Measurements from ENCODE around the gene CCDC178. TPM values are rescaled to one million over a fixed set of nuclear protein-coding genes. Genes with fewer than 3 reads are reported as not detected.

The CCDC178 gene
- total RNA-seq, 2 donors from 2014 or later: 0.33 to 9.9 TPM

GRCh38 chr18:32937066-32937465 is 503.5 kb downstream of the CCDC178 start:
- no peak for TF ChIP-seq CTCF (IDR thresholded peaks at IDR 0.05)
- no peak for TF ChIP-seq POLR2A (IDR thresholded peaks at IDR 0.05)
- intact Hi-C loops (cut with DNase I): no loop called here

GRCh38 chr18:32934201-32934600 is 506.3 kb downstream of the CCDC178 start:
- WGBS, 2 donors: 60 to 70% methylated on average over 4 of the region's 4 CpGs
- H3K27ac ChIP-seq: no peak overlapping the region
- intact Hi-C loops (cut with DNase I): no loop called here

More at GRCh38 chr18:32937066-32937465, 503.5 kb downstream of the CCDC178 start:
- no peak overlapping the region for H3K27ac ChIP-seq
- H3K4me3 ChIP-seq: no peak overlapping the region
- H3K9me3 ChIP-seq: no peaks in the 10 kb centered on the region
- no peak for ATAC-seq
- DNase-seq: no peak
- no peaks in the 10 kb centered on the region for H3K4me1 ChIP-seq
- H3K27me3 ChIP-seq: no peaks in the 10 kb centered on the region
- WGBS, 2 donors: 75 to 100% methylated on average over 1 of the region's 1 CpG
- H3K36me3 ChIP-seq (replicated peaks in 1 of 2; ENCODE audit: insufficient read depth in 1 of 2, low read depth in 2 of 2): no peaks in the 10 kb centered on the region

GRCh38 chr18:32930695-32931301 is 509.7 kb downstream of the CCDC178 start:
- H3K9me3 ChIP-seq: no peaks in the 10 kb centered on the region
- no peak overlapping the region for H3K27ac ChIP-seq
- no peaks in the 10 kb centered on the region for H3K4me1 ChIP-seq
- no peak overlapping the region for H3K4me3 ChIP-seq
- WGBS, 2 donors: 13 to 14% methylated on average over 6 of the region's 6 CpGs
- intact Hi-C loops (cut with DNase I): no loop called here
- TF ChIP-seq POLR2A (IDR thresholded peaks at IDR 0.05) (no peak), CTCF (IDR thresholded peaks at IDR 0.05) (peak in 6 of 7 experiments; percentile 17 to 38 (median 28))
- DNase-seq (no peak), ATAC-seq (peak; percentile 56)
- H3K27me3 ChIP-seq: no peaks in the 10 kb centered on the region
- H3K36me3 ChIP-seq (replicated peaks in 1 of 2; ENCODE audit: insufficient read depth in 1 of 2, low read depth in 2 of 2): no peaks in the 10 kb centered on the region

More at GRCh38 chr18:32934201-32934600, 506.3 kb downstream of the CCDC178 start:
- TF ChIP-seq POLR2A (IDR thresholded peaks at IDR 0.05): no peak
- no peak for TF ChIP-seq CTCF (IDR thresholded peaks at IDR 0.05)
- H3K36me3 ChIP-seq (replicated peaks in 1 of 2; ENCODE audit: insufficient read depth in 1 of 2, low read depth in 2 of 2): no peaks in the 10 kb centered on the region
- no peaks in the 10 kb centered on the region for H3K27me3 ChIP-seq
- no peaks in the 10 kb centered on the region for H3K4me1 ChIP-seq
- H3K4me3 ChIP-seq: no peak overlapping the region
- ATAC-seq (no peak), DNase-seq (no peak)
- no peaks in the 10 kb centered on the region for H3K9me3 ChIP-seq

- WGBS, 2 donors: 53 to 61% methylated on average over 6 of the region's 6 CpGs
- intact Hi-C loops (cut with DNase I): no loop called here
These were observed 511.3 kb downstream of the CCDC178 start for GRCh38 chr18:32929213-32929612.

More at GRCh38 chr18:32929213-32929612, 511.3 kb downstream of the CCDC178 start:
- TF ChIP-seq CTCF (IDR thresholded peaks at IDR 0.05) (no peak), POLR2A (IDR thresholded peaks at IDR 0.05) (no peak)
- Histone ChIP-seq H3K4me1 (no peaks in the 10 kb centered on the region), H3K4me3 (no peak overlapping the region), H3K36me3 (replicated peaks in 1 of 2; ENCODE audit: insufficient read depth in 1 of 2, low read depth in 2 of 2) (no peaks in the 10 kb centered on the region), H3K9me3 (no peaks in the 10 kb centered on the region), H3K27me3 (no peaks in the 10 kb centered on the region), H3K27ac (no peak overlapping the region)
- ATAC-seq (no peak), DNase-seq (no peak)
